GM12891 (cell line): ENCODE results near the gene DNAJB8.

Source experiments
- POLR2A ChIP-seq: IDR thresholded peaks from 2 replicates; pipeline ENCODE4 v1.6.1; 2011; ENCODE audit warnings: low read depth, low read length, control low read depth
- POLR2AphosphoS5 ChIP-seq: IDR thresholded peaks from 2 replicates; pipeline ENCODE4 v1.6.1; 2011; ENCODE audit warnings: low read depth, low read length, control low read depth
- SPI1 ChIP-seq: IDR thresholded peaks from 2 replicates; pipeline ENCODE4 v1.6.1; 2011; ENCODE audit warnings: low read depth, low read length, control low read depth
- TAF1 ChIP-seq: IDR thresholded peaks from 2 replicates; pipeline ENCODE4 v1.6.1; 2011; ENCODE audit warnings: low read depth, low read length, control low read depth

DNA sequence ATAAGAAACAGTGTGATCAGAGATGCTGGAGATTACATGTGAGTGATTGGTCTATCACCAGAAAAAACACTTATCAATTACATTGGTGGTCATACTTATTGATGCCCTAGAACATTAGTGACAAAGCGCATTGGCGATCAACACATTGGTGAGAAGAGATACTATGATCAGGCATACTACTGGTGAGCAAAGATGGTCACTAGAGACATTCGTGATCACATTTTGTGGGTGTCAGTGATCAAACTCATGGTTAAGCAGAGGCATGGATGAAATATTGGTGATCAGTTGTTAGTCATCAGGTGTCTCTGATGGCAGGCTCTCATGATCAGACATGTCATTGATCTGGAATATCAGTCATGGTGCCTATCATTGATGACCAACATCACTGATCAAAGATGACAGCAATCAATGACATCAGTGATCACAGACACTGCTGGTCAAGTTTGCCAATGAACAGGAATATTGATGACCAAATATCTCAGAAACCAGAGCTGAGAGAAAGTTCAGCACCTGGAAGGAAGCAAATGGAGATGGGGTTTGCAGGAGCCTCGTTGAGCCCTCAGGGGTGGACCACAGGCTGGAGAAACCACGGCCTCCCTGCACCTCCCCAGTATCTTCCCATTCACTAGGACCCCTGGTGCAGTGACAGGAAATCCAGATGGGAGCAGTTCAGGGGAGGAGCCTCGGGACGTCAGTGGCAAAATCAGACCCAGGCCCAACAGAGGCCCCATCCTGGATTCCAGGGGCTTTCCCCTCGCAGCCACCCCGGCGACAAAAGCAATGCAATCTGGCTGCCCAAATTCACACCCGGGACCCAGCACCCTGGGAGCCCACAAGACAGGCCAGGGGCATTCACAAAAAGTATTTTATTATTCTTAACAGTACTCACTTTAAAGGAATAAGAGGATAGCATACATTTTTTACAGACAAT is 12.2 kb upstream of the DNAJB8 start:
- TF ChIP-seq POLR2A = no peak
- no peak for TF ChIP-seq POLR2AphosphoS5
- TF ChIP-seq TAF1 = no peak
- no peak for TF ChIP-seq SPI1
